Measurements from ENCODE around the gene CYP39A1. TPM values are rescaled to one million over a fixed set of nuclear protein-coding genes. Genes with fewer than 3 reads are reported as not detected.

Gene CYP39A1
- total RNA-seq, 4 donors from 2014 or later, result 7.6 to 55.9 (median 23.2) TPM

DNA sequence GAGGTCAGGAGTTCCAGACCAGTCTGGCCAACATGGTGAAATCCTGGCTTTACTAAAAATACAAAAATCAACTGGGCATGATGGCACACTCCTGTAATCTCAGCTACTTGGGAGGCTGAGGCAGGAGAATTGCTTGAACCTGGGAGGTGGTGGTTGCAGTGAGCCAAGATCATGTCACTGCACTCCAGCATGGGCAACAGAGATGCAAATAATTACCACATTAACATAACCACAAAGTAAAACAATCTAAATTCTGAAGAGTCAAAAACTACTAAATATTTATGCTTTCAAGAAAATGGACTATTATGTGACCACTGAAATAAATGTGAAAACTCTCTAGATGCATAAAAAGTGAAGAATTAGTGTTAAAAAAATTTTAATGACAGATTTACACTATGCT lies 59.9 kb downstream of the CYP39A1 start:
- H3K9me3 ChIP-seq, result peaks cover 0 to 5% (median 0%) of the 10 kb centered on the region in 3 donors
- no peak for TF ChIP-seq POLR2AphosphoS5 (IDR thresholded peaks at IDR 0.05)
- TF ChIP-seq POLR2A (IDR thresholded peaks at IDR 0.05), result no peak
- TF ChIP-seq, protein P1, sequence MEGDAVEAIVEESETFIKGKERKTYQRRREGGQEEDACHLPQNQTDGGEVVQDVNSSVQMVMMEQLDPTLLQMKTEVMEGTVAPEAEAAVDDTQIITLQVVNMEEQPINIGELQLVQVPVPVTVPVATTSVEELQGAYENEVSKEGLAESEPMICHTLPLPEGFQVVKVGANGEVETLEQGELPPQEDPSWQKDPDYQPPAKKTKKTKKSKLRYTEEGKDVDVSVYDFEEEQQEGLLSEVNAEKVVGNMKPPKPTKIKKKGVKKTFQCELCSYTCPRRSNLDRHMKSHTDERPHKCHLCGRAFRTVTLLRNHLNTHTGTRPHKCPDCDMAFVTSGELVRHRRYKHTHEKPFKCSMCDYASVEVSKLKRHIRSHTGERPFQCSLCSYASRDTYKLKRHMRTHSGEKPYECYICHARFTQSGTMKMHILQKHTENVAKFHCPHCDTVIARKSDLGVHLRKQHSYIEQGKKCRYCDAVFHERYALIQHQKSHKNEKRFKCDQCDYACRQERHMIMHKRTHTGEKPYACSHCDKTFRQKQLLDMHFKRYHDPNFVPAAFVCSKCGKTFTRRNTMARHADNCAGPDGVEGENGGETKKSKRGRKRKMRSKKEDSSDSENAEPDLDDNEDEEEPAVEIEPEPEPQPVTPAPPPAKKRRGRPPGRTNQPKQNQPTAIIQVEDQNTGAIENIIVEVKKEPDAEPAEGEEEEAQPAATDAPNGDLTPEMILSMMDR (IDR thresholded peaks at IDR 0.05), result no peak
- no peak for TF ChIP-seq EP300 (IDR thresholded peaks at IDR 0.05)
- H3K4me1 ChIP-seq, result no peaks in the 10 kb centered on the region
- H3K36me3 ChIP-seq, result peaks cover 0 to 6% of the 10 kb centered on the region in 2 donors
- H3K27me3 ChIP-seq, result no peaks in the 10 kb centered on the region
- no peak overlapping the region for H3K27ac ChIP-seq
- no peak overlapping the region for H3K4me3 ChIP-seq
- no peak for ATAC-seq

DNA sequence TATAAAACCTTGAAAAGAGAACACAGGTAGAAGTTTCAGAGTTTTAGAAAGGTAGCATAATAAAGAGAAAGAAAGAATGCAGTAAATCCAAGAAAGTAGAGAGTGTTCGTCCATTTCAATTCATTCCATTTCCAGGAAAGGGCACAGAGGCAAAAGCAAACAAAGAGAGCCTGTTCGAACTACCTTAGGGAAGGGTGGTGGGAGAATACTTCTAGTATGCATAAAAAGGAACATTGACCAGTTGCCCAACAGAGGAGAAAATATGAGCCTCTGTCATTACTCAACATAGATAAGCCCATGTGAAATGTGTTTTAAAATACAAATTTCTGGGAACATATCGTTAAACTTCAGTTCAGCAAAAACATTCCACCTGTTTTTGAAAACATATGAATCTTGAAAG lies 60.6 kb downstream of the CYP39A1 start:
- H3K4me1 ChIP-seq, result peaks cover 0 to 5% (median 0%) of the 10 kb centered on the region in 3 donors
- no peak for ATAC-seq
- H3K4me3 ChIP-seq, result no peak overlapping the region
- H3K27ac ChIP-seq, result no peak overlapping the region
- H3K9me3 ChIP-seq, result peaks cover 0 to 5% (median 0%) of the 10 kb centered on the region in 3 donors
- H3K27me3 ChIP-seq, result no peaks in the 10 kb centered on the region
- TF ChIP-seq EP300 (IDR thresholded peaks at IDR 0.05) (no peak), POLR2AphosphoS5 (IDR thresholded peaks at IDR 0.05) (no peak), POLR2A (IDR thresholded peaks at IDR 0.05) (no peak)
- TF ChIP-seq, protein P1 (IDR thresholded peaks at IDR 0.05), result no peak
- 27 to 70% methylated on average over 3 of the region's 3 CpGs for WGBS, 2 donors (ENCODE audit: low coverage in 1 of 2)
- peaks cover 0 to 6% of the 10 kb centered on the region in 2 donors for H3K36me3 ChIP-seq

DNA sequence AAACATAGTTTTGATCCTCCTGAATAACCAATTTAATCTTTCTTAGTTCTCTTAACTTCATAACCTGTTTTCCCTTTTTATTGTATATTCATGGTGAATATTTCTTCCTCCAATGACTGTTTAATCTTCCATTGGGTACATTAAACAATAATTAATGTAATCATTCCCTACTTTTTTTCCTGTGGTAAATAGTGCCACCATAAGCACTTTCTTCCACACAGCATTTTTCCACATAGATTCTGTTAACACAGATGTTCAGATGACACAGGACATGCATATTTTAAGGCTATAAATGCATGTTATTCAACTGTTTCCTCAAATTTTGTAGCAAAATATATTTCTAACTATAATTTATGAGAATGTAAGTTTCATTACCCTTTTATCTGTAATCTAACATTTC lies 61.9 kb downstream of the CYP39A1 start:
- Histone ChIP-seq H3K27me3 (no peaks in the 10 kb centered on the region), H3K36me3 (peaks cover 0 to 6% of the 10 kb centered on the region in 2 donors), H3K27ac (no peak overlapping the region), H3K9me3 (peaks cover 0 to 5% (median 0%) of the 10 kb centered on the region in 3 donors), H3K4me1 (peaks cover 0 to 15% (median 0%) of the 10 kb centered on the region in 3 donors), H3K4me3 (no peak overlapping the region)
- TF ChIP-seq EP300 (IDR thresholded peaks at IDR 0.05), result no peak
- TF ChIP-seq POLR2AphosphoS5 (IDR thresholded peaks at IDR 0.05), result no peak
- no peak for TF ChIP-seq POLR2A (IDR thresholded peaks at IDR 0.05)
- TF ChIP-seq, protein P1 (IDR thresholded peaks at IDR 0.05), result no peak
- no peak for ATAC-seq

DNA sequence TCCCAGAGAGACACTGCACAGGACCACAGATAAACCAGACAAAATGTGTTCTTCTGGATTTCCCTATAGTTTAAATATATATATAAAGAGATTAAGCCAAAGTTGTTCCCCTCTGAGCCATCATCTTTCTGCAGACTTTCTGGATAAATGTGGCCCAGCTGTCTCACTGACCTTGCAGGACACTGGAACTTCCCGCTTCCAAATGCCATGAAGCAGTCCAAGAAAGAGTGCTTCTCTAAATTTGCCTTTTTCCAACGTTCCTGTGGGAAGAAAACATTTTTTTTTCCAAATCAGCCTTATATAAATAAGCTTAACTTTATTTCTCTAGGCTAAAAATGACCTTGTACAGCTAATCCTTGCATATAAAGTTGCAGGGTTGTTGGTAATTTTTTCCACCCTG lies 65.7 kb downstream of the CYP39A1 start:
- Histone ChIP-seq H3K4me3 (no peak overlapping the region), H3K27me3 (no peaks in the 10 kb centered on the region), H3K36me3 (no peaks in the 10 kb centered on the region), H3K9me3 (no peaks in the 10 kb centered on the region), H3K4me1 (peaks cover 0 to 33% (median 0%) of the 10 kb centered on the region in 3 donors), H3K27ac (peak overlapping the region in 1 of 4 donors; percentile 50)
- TF ChIP-seq POLR2AphosphoS5 (IDR thresholded peaks at IDR 0.05), result no peak
- no peak for TF ChIP-seq EP300 (IDR thresholded peaks at IDR 0.05)
- TF ChIP-seq POLR2A (IDR thresholded peaks at IDR 0.05), result no peak
- TF ChIP-seq, protein P1 (IDR thresholded peaks at IDR 0.05), result no peak
- 22 to 29% methylated on average over 2 of the region's 2 CpGs for WGBS, 2 donors (ENCODE audit: low coverage in 1 of 2)
- ATAC-seq, result no peak

DNA sequence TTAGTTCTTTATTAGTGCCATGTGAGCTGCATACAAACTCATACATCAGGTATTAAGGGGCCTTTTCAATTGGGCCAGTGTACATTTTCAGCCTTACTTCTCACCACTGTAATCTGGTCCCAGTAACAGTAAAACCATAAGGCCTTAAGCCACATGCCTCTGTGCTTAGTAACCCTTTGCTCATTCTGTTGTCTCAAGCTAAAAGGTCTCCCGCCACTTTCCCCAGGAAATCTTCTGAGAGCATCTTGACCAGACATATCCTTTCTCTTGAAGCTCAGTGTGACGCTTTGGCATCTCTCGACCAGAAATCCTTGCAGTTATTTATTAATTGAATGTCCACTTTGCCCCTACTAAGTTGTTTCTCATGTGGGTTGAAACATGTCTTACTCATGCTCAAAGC lies 68.0 kb downstream of the CYP39A1 start:
- H3K4me3 ChIP-seq, result no peak overlapping the region
- TF ChIP-seq EP300 (IDR thresholded peaks at IDR 0.05) (no peak), POLR2AphosphoS5 (IDR thresholded peaks at IDR 0.05) (no peak), POLR2A (IDR thresholded peaks at IDR 0.05) (no peak)
- TF ChIP-seq, protein P1 (IDR thresholded peaks at IDR 0.05), result no peak
- no peak for ATAC-seq
- H3K9me3 ChIP-seq, result no peaks in the 10 kb centered on the region
- no peaks in the 10 kb centered on the region for H3K36me3 ChIP-seq
- WGBS, 2 donors (ENCODE audit: low coverage in 1 of 2), result 96 to 98% methylated on average over 3 of the region's 3 CpGs
- H3K27me3 ChIP-seq, result no peaks in the 10 kb centered on the region
- H3K27ac ChIP-seq, result no peak overlapping the region
- H3K4me1 ChIP-seq, result peaks cover 0 to 41% (median 0%) of the 10 kb centered on the region in 3 donors

Data from gastroesophageal sphincter (tissue), 4 donors.